Tibial artery (tissue), 4 donors: ENCODE data around the gene TXK.

Experiments used
- DNase-seq, 2 donors: peaks; one replicate each; pipeline ENCODE4 v3.0.0-alpha.2; 2019
- H3K27ac ChIP-seq, 2 donors: fragments of 200-600 bp; sonication (generic) in 1 of 2; 1 replicate in 1 of 2; 2 replicates in 1 of 2; pipeline ENCODE4 v1.5.1; 2018 to 2019; ENCODE audit warnings: mild to moderate bottlenecking in 1 of 2
- H3K27me3 ChIP-seq, 2 donors: fragments of 200-600 bp; sonication (generic) in 1 of 2; one replicate each; pipeline versions ENCODE4 v1.5.1 to v1.6.0; 2016 to 2019
- H3K36me3 ChIP-seq, 3 donors: fragments of 200-600 bp; sonication (generic) in 2 of 3; one replicate each; pipeline ENCODE4 v1.5.1; 2016 to 2019; ENCODE audit warnings: mild to moderate bottlenecking in 2 of 3
- H3K4me1 ChIP-seq, 4 donors: fragments of 200-600 bp; sonication (generic) in 2 of 4; 1 replicate in 3 of 4; 2 replicates in 1 of 4; pipeline ENCODE4 v1.5.1; 2016 to 2019
- H3K4me3 ChIP-seq, 2 donors: fragments of 200-600 bp; sonication (generic) in 1 of 2; 1 replicate in 1 of 2; 2 replicates in 1 of 2; pipeline ENCODE4 v1.5.1; 2018 to 2019; ENCODE audit warnings: mild to moderate bottlenecking in 2 of 2
- H3K9me3 ChIP-seq, 3 donors: fragments of 200-600 bp; sonication (generic) in 1 of 3; one replicate each; pipeline ENCODE4 v1.5.1; 2016 to 2019
- CTCF ChIP-seq, 2 experiments: fragments of 200-600 bp in 1 of 2; fragments of 450-650 bp in 1 of 2; IDR thresholded peaks; one replicate each; pipeline ENCODE4 v1.5.1; 2017 to 2019; ENCODE audit warnings: antibody characterized with exemption in 2 of 2, mild to moderate bottlenecking in 1 of 2, moderate library complexity in 1 of 2
- intact Hi-C: fragments of 100-400 bp; cut with DNase I; formaldehyde crosslinking; loops from one replicate; pipeline ENCODE4 v1.15.0; 2023; ENCODE audit warnings: low total_unique reads

Gene TXK

DNA sequence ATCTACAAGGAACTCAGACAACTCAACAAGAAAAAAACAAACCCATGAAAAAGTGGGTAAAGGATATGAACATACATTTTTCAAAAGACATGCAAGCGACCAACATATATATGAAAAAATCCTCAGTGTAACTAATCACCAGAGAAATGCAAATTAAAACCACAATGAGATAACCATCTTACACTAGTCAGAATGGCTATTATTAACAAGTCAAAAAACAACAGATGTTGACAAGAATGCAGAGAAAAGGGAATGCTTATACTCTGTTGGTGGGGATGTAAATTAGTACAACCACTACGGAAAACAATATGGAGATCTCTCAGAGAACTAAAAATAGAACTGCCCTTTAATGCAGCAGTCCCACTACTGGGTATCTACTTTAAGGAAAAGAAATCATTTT, 105.4 kb downstream of the TXK start:
- Histone ChIP-seq H3K4me3 (no peak overlapping the region), H3K27ac (no peak overlapping the region), H3K9me3 (no peaks in the 10 kb centered on the region), H3K4me1 (peaks cover 0 to 9% (median 3%) of the 10 kb centered on the region in 4 donors), H3K27me3 (no peaks in the 10 kb centered on the region), H3K36me3 (no peaks in the 10 kb centered on the region)
- TF ChIP-seq CTCF (IDR thresholded peaks at IDR 0.05), result no peak
- intact Hi-C loops, result no loop called here
- DNase-seq, result no peak

DNA sequence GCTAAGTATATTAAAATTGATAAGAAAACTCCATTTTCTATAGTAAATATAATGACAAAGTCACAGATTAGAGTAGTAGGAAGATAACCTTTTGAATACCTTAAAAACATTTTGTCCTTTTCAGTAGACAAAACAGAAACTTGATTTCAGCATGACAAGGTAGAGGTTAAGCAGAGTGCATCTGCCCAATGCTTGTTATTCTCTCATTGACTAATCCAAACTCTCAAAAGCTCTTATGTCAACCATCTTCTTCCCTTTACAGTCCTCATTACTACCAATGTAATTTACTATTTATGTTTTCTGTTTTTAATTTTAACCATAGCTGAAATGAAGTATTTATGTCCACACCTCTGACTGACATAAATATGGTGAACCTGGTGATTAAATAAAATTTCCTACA, 106.4 kb downstream of the TXK start:
- DNase-seq, result no peak
- intact Hi-C loops, result no loop called here
- no peak overlapping the region for H3K27ac ChIP-seq
- H3K36me3 ChIP-seq, result no peaks in the 10 kb centered on the region
- peaks cover 0 to 9% (median 3%) of the 10 kb centered on the region in 4 donors for H3K4me1 ChIP-seq
- no peaks in the 10 kb centered on the region for H3K27me3 ChIP-seq
- H3K9me3 ChIP-seq, result no peaks in the 10 kb centered on the region
- no peak for TF ChIP-seq CTCF (IDR thresholded peaks at IDR 0.05)
- H3K4me3 ChIP-seq, result no peak overlapping the region

- Histone ChIP-seq H3K4me1 (no peaks in the 10 kb centered on the region), H3K9me3 (no peaks in the 10 kb centered on the region), H3K27ac (no peak overlapping the region), H3K27me3 (no peaks in the 10 kb centered on the region), H3K4me3 (no peak overlapping the region), H3K36me3 (no peaks in the 10 kb centered on the region)
- TF ChIP-seq CTCF (IDR thresholded peaks at IDR 0.05), result no peak
- intact Hi-C loops, result no loop called here
- DNase-seq, result no peak
These were observed 109.0 kb downstream of the TXK start for GRCh38 chr4:48025005-48025404.

DNA sequence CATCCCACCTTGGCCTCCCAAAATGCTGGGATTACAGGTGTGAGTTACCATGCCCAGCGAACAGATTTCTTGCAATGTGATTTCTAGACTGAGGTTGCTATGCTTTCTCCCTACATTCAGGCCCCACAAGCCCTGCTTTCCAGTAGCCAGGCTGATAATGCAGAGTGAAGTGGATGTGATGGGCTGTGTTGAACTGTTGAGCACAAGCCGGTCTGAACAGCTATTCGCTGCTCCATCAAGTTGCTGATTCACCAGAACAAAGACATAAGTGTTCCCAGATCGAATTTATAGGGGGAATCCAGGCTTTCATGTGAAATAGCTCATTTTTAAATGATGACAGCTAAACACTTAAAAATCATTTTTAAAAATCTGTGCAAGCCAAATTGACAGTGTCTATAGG, 109.5 kb downstream of the TXK start:
- intact Hi-C loops, result no loop called here
- Histone ChIP-seq H3K9me3 (no peaks in the 10 kb centered on the region), H3K27me3 (no peaks in the 10 kb centered on the region), H3K4me3 (no peak overlapping the region), H3K36me3 (no peaks in the 10 kb centered on the region), H3K4me1 (no peaks in the 10 kb centered on the region), H3K27ac (no peak overlapping the region)
- TF ChIP-seq CTCF (IDR thresholded peaks at IDR 0.05), result no peak
- no peak for DNase-seq

- intact Hi-C loops, result no loop called here
- DNase-seq, result no peak
These were observed 111.8 kb downstream of the TXK start for GRCh38 chr4:48022192-48022799.

More at GRCh38 chr4:48022192-48022799, 111.8 kb downstream of the TXK start:
- Histone ChIP-seq H3K36me3 (no peaks in the 10 kb centered on the region), H3K9me3 (no peaks in the 10 kb centered on the region), H3K4me1 (peaks cover 0 to 3% (median 1%) of the 10 kb centered on the region in 4 donors), H3K4me3 (no peak overlapping the region), H3K27ac (no peak overlapping the region), H3K27me3 (no peaks in the 10 kb centered on the region)
- no peak for TF ChIP-seq CTCF (IDR thresholded peaks at IDR 0.05)
